ENCODE results near the gene MRPS14.

MRPS14 gene

GRCh38 chr1:174982971-174983689, 40.1 kb downstream of the MRPS14 start:
- peak; percentile 59 for DNase-seq

GRCh38 chr1:174976436-174977108, 46.7 kb downstream of the MRPS14 start:
- DNase-seq = peak; percentile 20

GRCh38 chr1:174975764-174976163, 47.5 kb downstream of the MRPS14 start:
- no peak for DNase-seq

GRCh38 chr1:174974711-174975119, 48.5 kb downstream of the MRPS14 start:
- no peak for DNase-seq

GRCh38 chr1:174971902-174972301, 51.3 kb downstream of the MRPS14 start:
- no peak for DNase-seq

- no peak for DNase-seq
Measured at GRCh38 chr1:174971466-174971865, 51.8 kb downstream of the MRPS14 start.

- DNase-seq = no peak
Measured at GRCh38 chr1:174969977-174970376, 53.2 kb downstream of the MRPS14 start.

GRCh38 chr1:174968750-174969244, 54.4 kb downstream of the MRPS14 start:
- DNase-seq = peak; percentile 42

- DNase-seq = no peak
Measured at GRCh38 chr1:174967845-174968705, 55.1 kb downstream of the MRPS14 start.

GRCh38 chr1:174966008-174966572, 57.1 kb downstream of the MRPS14 start:
- no peak for DNase-seq

GRCh38 chr1:174965362-174966007, 57.7 kb downstream of the MRPS14 start:
- DNase-seq = peak; percentile 31

- DNase-seq = no peak
Measured at GRCh38 chr1:174964972-174965361, 58.3 kb downstream of the MRPS14 start.

GRCh38 chr1:174964261-174964971, 58.8 kb downstream of the MRPS14 start:
- peak; percentile 28 for DNase-seq

GRCh38 chr1:174963529-174964125, 59.6 kb downstream of the MRPS14 start:
- DNase-seq = no peak
